IPS-18a (cell line): ENCODE results near the gene CEP164.

Experiments used
- H3K27ac ChIP-seq: one replicate; pipeline ENCODE4 v1.5.1; 2013; ENCODE audit warnings: low read length
- H3K27me3 ChIP-seq: one replicate; pipeline ENCODE4 v1.6.1; 2013; ENCODE audit warnings: mild to moderate bottlenecking, low read length; ENCODE audit not compliant: control insufficient read depth, insufficient read depth
- H3K36me3 ChIP-seq: one replicate; pipeline ENCODE4 v1.6.1; 2013; ENCODE audit warnings: low read depth, low read length; ENCODE audit not compliant: control insufficient read depth
- H3K4me1 ChIP-seq: one replicate; pipeline ENCODE4 v1.6.1; 2013; ENCODE audit warnings: low read depth, low read length; ENCODE audit not compliant: control insufficient read depth
- H3K4me3 ChIP-seq: one replicate; pipeline ENCODE4 v1.5.1; 2013; ENCODE audit warnings: low read length
- H3K9ac ChIP-seq: one replicate; pipeline ENCODE4 v1.6.1; 2013; ENCODE audit warnings: mild to moderate bottlenecking, low read length, moderate library complexity
- H3K9me3 ChIP-seq: one replicate; pipeline ENCODE4 v1.6.1; 2013; ENCODE audit warnings: low read depth, low read length; ENCODE audit not compliant: control insufficient read depth

Gene CEP164

DNA sequence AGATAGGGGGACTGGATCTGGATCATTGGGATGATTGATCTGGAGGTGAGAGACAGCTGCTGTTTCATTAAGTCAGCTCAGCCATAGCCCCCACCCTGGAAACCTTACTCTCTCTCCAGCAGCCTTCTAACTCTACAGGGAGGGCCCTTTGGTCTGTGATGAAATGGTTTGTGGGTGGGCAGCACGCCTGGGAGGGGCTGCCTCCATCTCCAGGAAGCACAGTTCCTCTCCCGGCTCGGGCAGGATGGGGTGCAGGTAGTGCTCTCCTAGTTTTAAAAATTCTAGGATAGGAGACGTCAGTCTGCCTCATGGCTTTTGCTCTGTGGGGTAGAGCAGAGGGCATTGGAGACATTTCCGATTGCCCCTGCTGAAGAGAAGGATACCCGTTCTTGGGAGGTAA, 89.7 kb downstream of the CEP164 start:
- Histone ChIP-seq H3K27me3 (no peaks in the 10 kb centered on the region), H3K9me3 (no peaks in the 10 kb centered on the region), H3K36me3 (no peaks in the 10 kb centered on the region), H3K4me3 (no peak overlapping the region), H3K4me1 (no peaks in the 10 kb centered on the region), H3K27ac (no peak overlapping the region), H3K9ac (no peak overlapping the region)

DNA sequence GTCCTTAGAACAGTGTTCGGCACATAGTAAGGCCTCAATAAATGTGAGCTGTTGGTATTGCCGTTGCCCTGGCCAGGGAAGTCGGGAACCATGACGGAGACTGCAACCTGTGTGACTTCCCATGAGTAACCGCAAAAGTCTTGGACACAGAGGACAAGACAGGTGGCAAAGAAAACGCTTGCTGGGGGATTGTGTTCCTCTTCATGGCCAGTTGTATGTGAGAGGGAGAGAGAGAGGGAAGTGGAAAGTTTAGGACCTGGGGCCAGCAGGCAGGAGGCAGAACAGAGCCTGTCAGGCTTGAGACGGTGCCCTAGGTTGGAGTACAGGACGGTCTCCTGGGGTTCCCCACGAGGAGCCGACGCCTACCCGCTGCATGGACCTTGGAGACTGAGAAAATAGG, 90.2 kb downstream of the CEP164 start:
- Histone ChIP-seq H3K36me3 (no peaks in the 10 kb centered on the region), H3K27ac (no peak overlapping the region), H3K9ac (no peak overlapping the region), H3K4me3 (no peak overlapping the region), H3K27me3 (no peaks in the 10 kb centered on the region), H3K9me3 (no peaks in the 10 kb centered on the region), H3K4me1 (no peaks in the 10 kb centered on the region)

DNA sequence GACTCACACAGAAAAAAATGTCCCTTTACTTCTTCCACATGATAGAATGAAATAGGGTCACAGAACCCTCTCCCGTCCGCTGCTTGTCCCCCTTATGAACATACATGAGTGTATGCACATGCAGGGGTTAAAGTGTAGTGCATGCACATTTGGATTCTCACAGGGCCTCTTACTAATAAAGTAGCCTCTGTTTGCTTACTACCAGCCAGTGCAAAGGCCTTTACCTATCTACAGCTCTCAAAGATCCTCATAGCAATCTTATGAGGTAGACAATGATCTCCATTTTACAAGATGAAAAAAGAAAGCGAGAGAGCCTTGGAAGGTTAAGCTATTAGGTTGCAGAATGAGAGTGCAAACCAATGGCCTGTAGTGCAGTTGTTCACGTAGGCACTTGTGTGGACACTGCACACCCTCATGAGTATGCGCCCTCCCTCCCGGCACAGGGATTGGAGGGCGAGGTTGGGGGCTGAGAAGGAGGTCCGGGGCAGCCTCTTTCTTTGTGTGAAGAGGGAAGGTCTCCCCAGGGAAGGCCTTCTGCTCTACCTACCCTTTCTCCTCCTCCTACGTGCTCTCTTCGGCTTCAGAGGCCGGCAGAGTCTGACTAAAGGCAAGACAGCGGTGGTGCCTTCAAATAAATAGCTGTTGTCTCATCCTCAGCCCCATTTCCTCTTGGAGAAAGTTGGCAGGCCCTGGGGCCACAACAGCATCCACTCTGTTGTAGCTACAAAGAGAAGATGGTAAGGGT, 91.3 kb downstream of the CEP164 start:
- H3K4me1 ChIP-seq: no peaks in the 10 kb centered on the region
- no peak overlapping the region for H3K4me3 ChIP-seq
- H3K36me3 ChIP-seq: no peaks in the 10 kb centered on the region
- H3K27me3 ChIP-seq: no peaks in the 10 kb centered on the region
- no peak overlapping the region for H3K9ac ChIP-seq
- H3K9me3 ChIP-seq: no peaks in the 10 kb centered on the region
- no peak overlapping the region for H3K27ac ChIP-seq

DNA sequence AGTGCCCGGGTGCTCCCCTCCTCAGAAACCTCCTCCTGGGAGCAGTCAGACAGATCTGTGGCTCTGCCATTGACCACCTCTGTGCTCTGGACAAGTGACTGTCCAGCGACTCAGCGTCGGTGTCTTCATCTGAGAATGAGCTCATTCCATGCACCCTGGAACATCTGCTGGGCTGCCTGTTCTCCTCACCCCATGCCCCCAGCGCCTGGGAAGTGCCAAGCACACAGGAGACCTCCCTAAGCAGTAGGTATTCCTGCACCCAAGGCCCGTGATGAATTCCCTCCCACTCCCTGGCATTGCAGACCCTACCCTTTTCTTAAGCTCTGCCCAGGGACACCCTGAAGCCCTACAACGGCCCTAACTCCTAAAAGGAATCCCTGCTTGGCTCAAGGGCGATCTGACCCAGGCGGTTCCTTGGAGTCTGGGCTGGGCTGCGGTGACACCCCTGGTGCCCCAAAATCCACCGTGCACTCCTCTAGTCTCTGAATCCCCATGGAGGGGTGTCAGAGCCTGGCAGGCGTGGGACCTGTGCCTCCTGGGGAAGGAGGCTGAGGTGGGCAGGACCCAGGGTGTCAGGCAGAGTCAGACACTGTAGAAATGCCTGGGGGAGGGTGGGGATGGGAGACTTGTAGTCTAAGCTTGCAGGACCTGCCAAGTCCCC, 92.0 kb downstream of the CEP164 start:
- H3K4me1 ChIP-seq: no peaks in the 10 kb centered on the region
- no peak overlapping the region for H3K27ac ChIP-seq
- H3K27me3 ChIP-seq: no peaks in the 10 kb centered on the region
- no peak overlapping the region for H3K9ac ChIP-seq
- no peaks in the 10 kb centered on the region for H3K36me3 ChIP-seq
- H3K4me3 ChIP-seq: no peak overlapping the region
- H3K9me3 ChIP-seq: no peaks in the 10 kb centered on the region

DNA sequence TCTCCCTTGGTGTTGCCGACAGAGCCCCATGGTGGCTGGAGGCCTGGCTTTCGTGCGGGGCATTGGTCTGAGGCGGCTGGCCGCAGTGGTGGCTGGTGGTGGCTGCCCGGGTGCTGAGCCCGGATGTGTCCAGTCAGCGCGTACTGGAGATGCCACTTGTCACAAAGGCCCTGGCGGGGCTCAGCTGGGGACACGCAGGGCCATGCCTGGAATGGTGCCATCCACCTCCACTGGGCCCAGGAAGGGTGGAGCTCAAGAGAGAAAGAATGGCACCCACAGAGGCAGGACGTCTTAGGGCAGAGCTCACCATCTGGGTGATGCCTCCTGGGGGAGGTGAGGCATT, 92.5 kb downstream of the CEP164 start:
- H3K27ac ChIP-seq: no peak overlapping the region
- no peak overlapping the region for H3K9ac ChIP-seq
- no peaks in the 10 kb centered on the region for H3K4me1 ChIP-seq
- no peak overlapping the region for H3K4me3 ChIP-seq
- H3K27me3 ChIP-seq: no peaks in the 10 kb centered on the region
- H3K36me3 ChIP-seq: no peaks in the 10 kb centered on the region
- no peaks in the 10 kb centered on the region for H3K9me3 ChIP-seq

DNA sequence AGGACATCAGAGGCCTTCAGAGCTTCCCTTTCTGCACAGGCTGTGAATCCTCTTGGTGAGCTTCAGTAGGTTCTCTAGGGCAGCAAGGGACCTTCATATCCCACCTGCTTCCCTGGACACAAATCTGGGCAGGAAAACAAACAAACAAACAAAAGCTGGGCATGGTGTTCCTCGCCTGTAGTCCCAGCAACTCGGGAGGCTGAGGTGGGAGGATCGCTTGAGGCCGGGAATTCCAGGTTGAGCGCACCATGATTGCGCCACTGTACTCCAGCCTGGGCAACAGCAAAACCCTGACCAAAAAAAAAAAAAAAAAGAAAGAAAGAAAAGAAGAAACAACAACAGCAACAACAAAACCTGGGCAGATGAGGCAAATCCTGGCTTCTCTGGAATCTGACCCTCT, 92.9 kb downstream of the CEP164 start:
- Histone ChIP-seq H3K27ac (no peak overlapping the region), H3K4me3 (no peak overlapping the region), H3K9ac (no peak overlapping the region), H3K27me3 (no peaks in the 10 kb centered on the region), H3K36me3 (no peaks in the 10 kb centered on the region), H3K4me1 (no peaks in the 10 kb centered on the region), H3K9me3 (no peaks in the 10 kb centered on the region)

DNA sequence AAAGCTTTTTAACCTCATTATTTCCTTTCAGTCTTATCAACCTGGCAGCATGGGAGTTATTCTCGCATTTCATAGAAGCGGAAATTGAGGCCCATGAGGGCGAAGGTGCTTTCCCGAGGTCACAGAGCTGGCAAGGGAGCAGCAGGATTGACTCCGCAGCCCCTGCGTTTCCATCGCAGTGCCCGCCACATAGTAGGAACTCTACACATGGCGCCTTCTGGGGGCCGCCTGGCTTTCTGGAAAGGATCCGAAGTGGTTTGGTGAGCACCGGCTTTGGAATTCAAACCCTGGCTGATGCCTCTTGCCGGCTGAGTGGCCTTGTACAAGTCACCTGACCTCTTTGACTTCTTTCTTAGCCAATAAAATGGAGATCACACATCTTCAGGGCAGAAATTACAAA, 93.4 kb downstream of the CEP164 start:
- Histone ChIP-seq H3K27ac (no peak overlapping the region), H3K4me3 (no peak overlapping the region), H3K36me3 (no peaks in the 10 kb centered on the region), H3K9me3 (no peaks in the 10 kb centered on the region), H3K27me3 (peaks cover 4% of the 10 kb centered on the region), H3K4me1 (no peaks in the 10 kb centered on the region), H3K9ac (no peak overlapping the region)

DNA sequence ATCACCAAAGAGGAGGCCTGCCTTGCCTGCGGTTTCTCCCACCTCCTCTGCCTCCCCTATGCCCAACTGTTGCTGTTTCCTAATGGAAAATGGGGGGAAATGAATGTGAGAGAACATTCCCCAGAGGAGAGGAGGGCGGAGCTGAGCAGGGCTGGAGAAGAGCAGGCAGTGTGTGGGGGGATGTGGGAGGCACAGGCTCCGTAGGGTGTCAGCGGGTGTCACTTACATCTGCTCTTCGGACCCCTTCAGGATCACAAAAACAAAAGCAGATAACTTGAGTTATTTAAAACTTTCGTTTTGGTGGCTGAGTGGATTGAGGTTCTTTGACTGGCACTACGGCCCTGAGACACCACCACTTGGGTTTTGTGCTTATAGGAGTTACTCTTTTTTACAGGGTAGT, 93.8 kb downstream of the CEP164 start:
- Histone ChIP-seq H3K4me1 (no peaks in the 10 kb centered on the region), H3K27ac (no peak overlapping the region), H3K9me3 (no peaks in the 10 kb centered on the region), H3K9ac (no peak overlapping the region), H3K36me3 (no peaks in the 10 kb centered on the region), H3K27me3 (peaks cover 4% of the 10 kb centered on the region), H3K4me3 (no peak overlapping the region)

DNA sequence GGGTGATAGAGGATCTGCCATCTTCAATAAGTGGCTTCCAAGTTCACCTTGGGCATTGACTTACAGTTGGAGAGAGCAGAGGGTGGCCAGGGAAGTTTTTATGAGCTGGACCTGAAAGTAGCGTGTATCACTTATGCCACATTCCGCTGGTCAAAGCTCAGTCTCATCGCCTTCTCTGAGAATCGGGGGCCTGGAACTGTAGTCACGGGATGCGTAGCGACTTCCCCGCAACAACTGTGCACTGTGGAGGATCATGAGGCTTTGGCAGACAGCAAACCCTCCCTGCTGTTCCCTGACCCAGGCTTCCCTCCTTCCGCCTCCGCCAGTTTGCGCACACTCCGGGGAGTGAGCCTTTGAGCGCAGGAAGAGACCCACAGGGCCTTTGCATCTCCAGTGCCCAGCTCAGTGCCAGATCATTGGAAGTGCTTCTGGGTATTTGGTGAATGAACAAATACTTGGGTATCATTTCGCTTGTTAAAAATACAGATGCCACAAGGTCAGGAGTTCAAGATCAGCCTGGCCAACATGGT, 95.5 kb downstream of the CEP164 start:
- peaks cover 4% of the 10 kb centered on the region for H3K27me3 ChIP-seq
- no peak overlapping the region for H3K4me3 ChIP-seq
- H3K27ac ChIP-seq: no peak overlapping the region
- no peaks in the 10 kb centered on the region for H3K4me1 ChIP-seq
- no peaks in the 10 kb centered on the region for H3K9me3 ChIP-seq
- H3K36me3 ChIP-seq: no peaks in the 10 kb centered on the region
- no peak overlapping the region for H3K9ac ChIP-seq

DNA sequence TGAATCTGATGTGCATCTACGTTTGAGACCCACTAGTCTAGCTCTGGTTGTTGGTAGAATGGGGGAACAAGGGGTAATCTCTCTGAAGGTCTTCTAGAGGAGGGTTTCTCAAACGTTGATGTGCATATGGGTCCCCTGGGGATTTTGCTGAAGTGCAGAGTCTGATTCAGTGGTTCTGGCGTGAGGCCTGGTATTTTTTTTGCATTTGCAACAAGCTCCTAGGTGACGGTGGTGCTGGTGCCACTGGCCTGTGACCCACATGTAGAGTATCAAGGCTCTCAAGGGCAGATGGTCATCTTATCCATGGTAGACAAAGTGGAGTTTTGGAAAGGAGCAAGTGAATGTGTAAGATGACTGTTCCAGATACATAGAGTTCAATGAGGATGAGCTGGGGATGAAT, 97.1 kb downstream of the CEP164 start:
- Histone ChIP-seq H3K27me3 (peaks cover 4% of the 10 kb centered on the region), H3K4me1 (peaks cover 3% of the 10 kb centered on the region), H3K4me3 (no peak overlapping the region), H3K9ac (no peak overlapping the region), H3K9me3 (no peaks in the 10 kb centered on the region), H3K27ac (no peak overlapping the region), H3K36me3 (no peaks in the 10 kb centered on the region)

DNA sequence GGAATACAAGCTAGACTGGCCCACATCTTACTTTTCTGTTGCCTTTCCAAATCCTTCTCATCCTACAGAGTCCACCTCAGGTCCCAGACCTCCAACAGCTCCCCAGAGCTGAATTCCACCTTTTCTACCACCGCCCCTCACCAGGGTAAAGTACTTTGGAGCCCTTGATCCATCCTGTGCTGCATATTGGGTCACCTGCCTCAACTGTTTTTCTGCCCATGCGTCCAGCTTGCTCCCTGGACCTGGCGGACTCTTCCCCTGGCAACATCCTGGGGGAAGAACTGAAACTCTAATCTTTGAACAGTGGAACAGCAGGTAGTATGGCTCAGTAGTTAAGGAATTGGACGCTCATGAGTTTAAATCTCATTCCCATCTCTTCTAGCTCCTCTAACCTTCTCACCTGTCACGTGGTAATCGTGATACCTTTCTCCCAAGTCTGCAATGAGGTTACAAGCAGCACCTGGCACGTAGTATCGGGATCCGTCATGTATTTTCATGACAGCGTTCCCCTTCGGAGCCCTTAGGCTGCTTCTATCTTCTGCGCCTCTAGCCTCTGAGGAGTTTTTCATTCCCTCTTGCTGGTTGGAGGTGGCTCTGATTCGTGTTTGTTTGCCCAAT, 98.1 kb downstream of the CEP164 start:
- Histone ChIP-seq H3K4me3 (no peak overlapping the region), H3K9ac (no peak overlapping the region), H3K36me3 (no peaks in the 10 kb centered on the region), H3K27me3 (peaks cover 4% of the 10 kb centered on the region), H3K9me3 (no peaks in the 10 kb centered on the region), H3K27ac (no peak overlapping the region), H3K4me1 (peaks cover 9% of the 10 kb centered on the region)

DNA sequence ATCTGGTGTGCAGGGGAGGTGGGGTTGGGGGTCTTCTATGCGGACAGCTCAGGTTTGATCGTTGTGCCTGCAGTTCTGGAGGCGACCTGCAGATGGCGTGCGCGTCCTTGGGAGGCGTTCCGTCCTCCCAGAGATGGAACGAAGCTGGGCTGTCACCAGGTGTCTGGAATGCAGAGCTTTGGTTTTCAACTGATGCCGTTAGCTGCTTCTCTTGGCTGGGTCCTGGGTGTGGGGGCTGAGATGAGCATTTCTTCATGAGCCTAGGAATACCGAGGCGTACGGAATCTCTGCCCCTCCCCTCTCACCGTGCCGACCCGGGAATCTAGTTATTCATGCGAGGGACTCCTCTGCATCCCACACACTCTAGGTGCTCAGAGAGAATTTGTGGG, 98.6 kb downstream of the CEP164 start:
- Histone ChIP-seq H3K4me3 (no peak overlapping the region), H3K9ac (no peak overlapping the region)

More for the DNA sequence above, 98.6 kb downstream of the CEP164 start:
- H3K9me3 ChIP-seq: no peaks in the 10 kb centered on the region
- H3K36me3 ChIP-seq: no peaks in the 10 kb centered on the region
- H3K27me3 ChIP-seq: peaks cover 4% of the 10 kb centered on the region
- peaks cover 9% of the 10 kb centered on the region for H3K4me1 ChIP-seq
- H3K27ac ChIP-seq: no peak overlapping the region
